GM23338 (cell line): Measurements from ENCODE around the gene R3HDML. TPM values are rescaled to one million over a fixed set of nuclear protein-coding genes. Genes with fewer than 3 reads are reported as not detected.
"Not testable (repeated sequence)": the region's sequence is repeated elsewhere in the genome, so short reads cannot be mapped to it uniquely, and the experiment has no call there.

Source experiments
- ATAC-seq: fragments of 200-7000 bp; cut with Tn5 transposase; 3 replicates; pipeline ENCODE4 v1.9.1; 2020
- DNase-seq: peaks from one replicate; pipeline ENCODE4 v3.0.0-alpha.2; 2015; ENCODE audit warnings: low spot score
- H2AFZ ChIP-seq: fragments of 200-600 bp; sonication (generic); 2 replicates; pipeline ENCODE4 v1.8.0; 2016; ENCODE audit warnings: antibody characterized with exemption, mild to moderate bottlenecking, moderate library complexity
- H3F3A ChIP-seq: fragments of 200-600 bp; sonication (generic); replicated peaks from 2 replicates; pipeline ENCODE4 v1.8.0; 2017; ENCODE audit warnings: antibody characterized with exemption, mixed run types, low read depth
- H3K27ac ChIP-seq: fragments of 200-600 bp; sonication (generic); 2 replicates; pipeline ENCODE4 v1.6.1; 2016; ENCODE audit warnings: low read depth
- H3K27me3 ChIP-seq: fragments of 200-600 bp; sonication (generic); 2 replicates; pipeline ENCODE4 v1.8.0; 2016; ENCODE audit warnings: mild to moderate bottlenecking, mixed run types, moderate library complexity; ENCODE audit not compliant: insufficient read depth
- H3K36me3 ChIP-seq: fragments of 200-600 bp; sonication (generic); 2 replicates; pipeline ENCODE4 v1.8.0; 2016; ENCODE audit warnings: mild to moderate bottlenecking; ENCODE audit not compliant: insufficient read depth
- H3K4me1 ChIP-seq: fragments of 200-600 bp; sonication (generic); 2 replicates; pipeline ENCODE4 v1.8.0; 2016; ENCODE audit warnings: mild to moderate bottlenecking, moderate library complexity; ENCODE audit not compliant: insufficient read depth
- H3K4me2 ChIP-seq: fragments of 200-600 bp; sonication (generic); 2 replicates; pipeline ENCODE4 v1.7.1; 2017; ENCODE audit warnings: mixed run types
- H3K4me3 ChIP-seq: fragments of 200-600 bp; sonication (generic); 2 replicates; pipeline ENCODE4 v1.6.1; 2016; ENCODE audit warnings: mixed run types
- H3K79me2 ChIP-seq: fragments of 200-600 bp; sonication (generic); replicated peaks from 2 replicates; pipeline ENCODE4 v1.8.0; 2017; ENCODE audit warnings: mild to moderate bottlenecking; ENCODE audit not compliant: insufficient read depth
- H3K9me2 ChIP-seq: fragments of 200-600 bp; sonication (generic); 2 replicates; pipeline ENCODE4 v1.8.0; 2017; ENCODE audit not compliant: insufficient read depth
- H4K20me1 ChIP-seq: fragments of 200-600 bp; sonication (generic); replicated peaks from 2 replicates; pipeline ENCODE4 v1.8.0; 2017; ENCODE audit warnings: mild to moderate bottlenecking; ENCODE audit not compliant: insufficient read depth
- H3K27ac Mint-ChIP-seq: 2 replicates; pipeline ENCODE4 v1.8.0; 2020; ENCODE audit warnings: inconsistent platforms, mild to moderate bottlenecking, moderate library complexity, mixed read lengths
- H3K27me3 Mint-ChIP-seq: 3 replicates; pipeline ENCODE4 v1.8.0; 2022; ENCODE audit warnings: low read depth, mild to moderate bottlenecking, moderate library complexity, mixed read lengths, inconsistent platforms; ENCODE audit not compliant: insufficient read depth, poor library complexity
- H3K36me3 Mint-ChIP-seq: 3 replicates; pipeline ENCODE4 v1.8.0; 2021; ENCODE audit warnings: low read depth, mild to moderate bottlenecking, inconsistent platforms, moderate library complexity, mixed read lengths
- H3K4me1 Mint-ChIP-seq: 3 replicates; pipeline ENCODE4 v1.8.0; 2020; ENCODE audit warnings: mild to moderate bottlenecking, inconsistent platforms, mixed read lengths
- H3K4me3 Mint-ChIP-seq: 3 replicates; pipeline ENCODE4 v1.8.0; 2021; ENCODE audit warnings: moderate library complexity, mild to moderate bottlenecking, inconsistent platforms, mixed read lengths
- H3K9me3 Mint-ChIP-seq: 3 replicates; pipeline ENCODE4 v1.8.0; 2020; ENCODE audit warnings: moderate library complexity, mild to moderate bottlenecking, inconsistent platforms, mixed read lengths
- CREB1 ChIP-seq: fragments of 250-450 bp; sonication (Bioruptor Pico); IDR thresholded peaks from 2 replicates; pipeline ENCODE4 v1.5.0; 2020; ENCODE audit warnings: low read depth, mild to moderate bottlenecking, moderate library complexity
- CTCF ChIP-seq, 2 experiments: fragments of 200-600 bp in 1 of 2; sonication (generic) in 1 of 2; conservative IDR thresholded peaks; 2 replicates each; pipeline versions ENCODE4 v1.5.1 to v1.6.1; 2016 to 2017; ENCODE audit warnings: antibody characterized with exemption in 2 of 2, low read depth in 2 of 2, mild to moderate bottlenecking in 2 of 2, moderate library complexity in 1 of 2
- EZH2phosphoT487 ChIP-seq: fragments of 200-600 bp; sonication (generic); IDR thresholded peaks from one replicate; pipeline ENCODE4 v1.8.1; 2018; ENCODE audit warnings: antibody characterized with exemption; ENCODE audit not compliant: unreplicated experiment
- JUNB ChIP-seq: IDR thresholded peaks from one replicate; pipeline ENCODE4 v1.6.1; 2016; ENCODE audit warnings: antibody characterized with exemption; ENCODE audit not compliant: unreplicated experiment
- ZNF114 ChIP-seq: fragments of 250-450 bp; sonication (Bioruptor Pico); IDR thresholded peaks from 2 replicates; pipeline ENCODE4 v1.5.0; 2020; ENCODE audit warnings: mild to moderate bottlenecking, moderate library complexity
- ZNF331 ChIP-seq: fragments of 250-450 bp; sonication (Bioruptor Pico); IDR thresholded peaks from 2 replicates; pipeline ENCODE4 v1.5.0; 2020; ENCODE audit warnings: low read depth, mild to moderate bottlenecking, moderate library complexity
- polyA plus RNA-seq: library from polyadenylated mRNA; unstranded; fragments of >200 nt; fragmentation: Nextera tagmentation; extraction: Ambion mirVana; gene quantifications from 2 replicates; pipeline ENCODE4 v1.2.1, GENCODE V29; 2016
- total RNA-seq: library from RNA; depleted of rRNA; stranded (reverse); fragments of >200 nt; shearing (Covaris generic); gene quantifications from 2 replicates; pipeline ENCODE4 v1.2.3, GENCODE V29; 2014
- TF ChIP-seq, protein P1 (sequence below): IDR thresholded peaks from one replicate; pipeline ENCODE4 v1.6.1; 2018; ENCODE audit warnings: antibody characterized with exemption; ENCODE audit not compliant: unreplicated experiment
- TF ChIP-seq, protein P2 (sequence below): IDR thresholded peaks from 2 replicates; pipeline ENCODE4 v1.6.1; 2016; ENCODE audit warnings: antibody characterized with exemption

Gene R3HDML
- total and polyA plus RNA-seq, 2 experiments from 2014 or later, result not detected

DNA sequence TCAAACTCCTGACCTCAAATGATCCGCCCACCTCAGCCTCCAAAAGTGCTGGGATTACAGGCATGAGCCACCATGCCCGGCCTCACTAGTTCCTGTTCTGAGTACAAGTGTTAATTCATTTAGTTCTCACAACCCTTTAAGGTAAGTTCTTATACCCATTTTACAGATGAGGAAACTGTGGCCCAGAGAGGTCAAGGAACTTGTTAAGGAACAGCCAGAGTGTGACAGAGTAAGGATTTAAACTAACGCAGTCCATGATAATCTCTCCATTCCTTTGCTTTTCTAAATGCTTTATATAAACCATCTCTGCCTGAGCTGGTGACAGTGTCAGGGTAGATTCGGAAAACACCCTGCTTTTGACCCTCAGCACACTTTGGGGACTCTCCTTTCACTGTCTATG lies 39.1 kb upstream of the R3HDML start (continued):
- TF ChIP-seq, protein P1, sequence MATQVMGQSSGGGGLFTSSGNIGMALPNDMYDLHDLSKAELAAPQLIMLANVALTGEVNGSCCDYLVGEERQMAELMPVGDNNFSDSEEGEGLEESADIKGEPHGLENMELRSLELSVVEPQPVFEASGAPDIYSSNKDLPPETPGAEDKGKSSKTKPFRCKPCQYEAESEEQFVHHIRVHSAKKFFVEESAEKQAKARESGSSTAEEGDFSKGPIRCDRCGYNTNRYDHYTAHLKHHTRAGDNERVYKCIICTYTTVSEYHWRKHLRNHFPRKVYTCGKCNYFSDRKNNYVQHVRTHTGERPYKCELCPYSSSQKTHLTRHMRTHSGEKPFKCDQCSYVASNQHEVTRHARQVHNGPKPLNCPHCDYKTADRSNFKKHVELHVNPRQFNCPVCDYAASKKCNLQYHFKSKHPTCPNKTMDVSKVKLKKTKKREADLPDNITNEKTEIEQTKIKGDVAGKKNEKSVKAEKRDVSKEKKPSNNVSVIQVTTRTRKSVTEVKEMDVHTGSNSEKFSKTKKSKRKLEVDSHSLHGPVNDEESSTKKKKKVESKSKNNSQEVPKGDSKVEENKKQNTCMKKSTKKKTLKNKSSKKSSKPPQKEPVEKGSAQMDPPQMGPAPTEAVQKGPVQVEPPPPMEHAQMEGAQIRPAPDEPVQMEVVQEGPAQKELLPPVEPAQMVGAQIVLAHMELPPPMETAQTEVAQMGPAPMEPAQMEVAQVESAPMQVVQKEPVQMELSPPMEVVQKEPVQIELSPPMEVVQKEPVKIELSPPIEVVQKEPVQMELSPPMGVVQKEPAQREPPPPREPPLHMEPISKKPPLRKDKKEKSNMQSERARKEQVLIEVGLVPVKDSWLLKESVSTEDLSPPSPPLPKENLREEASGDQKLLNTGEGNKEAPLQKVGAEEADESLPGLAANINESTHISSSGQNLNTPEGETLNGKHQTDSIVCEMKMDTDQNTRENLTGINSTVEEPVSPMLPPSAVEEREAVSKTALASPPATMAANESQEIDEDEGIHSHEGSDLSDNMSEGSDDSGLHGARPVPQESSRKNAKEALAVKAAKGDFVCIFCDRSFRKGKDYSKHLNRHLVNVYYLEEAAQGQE, result no peak
- no peak for TF ChIP-seq EZH2phosphoT487
- no peak for TF ChIP-seq JUNB
- TF ChIP-seq, protein P2, sequence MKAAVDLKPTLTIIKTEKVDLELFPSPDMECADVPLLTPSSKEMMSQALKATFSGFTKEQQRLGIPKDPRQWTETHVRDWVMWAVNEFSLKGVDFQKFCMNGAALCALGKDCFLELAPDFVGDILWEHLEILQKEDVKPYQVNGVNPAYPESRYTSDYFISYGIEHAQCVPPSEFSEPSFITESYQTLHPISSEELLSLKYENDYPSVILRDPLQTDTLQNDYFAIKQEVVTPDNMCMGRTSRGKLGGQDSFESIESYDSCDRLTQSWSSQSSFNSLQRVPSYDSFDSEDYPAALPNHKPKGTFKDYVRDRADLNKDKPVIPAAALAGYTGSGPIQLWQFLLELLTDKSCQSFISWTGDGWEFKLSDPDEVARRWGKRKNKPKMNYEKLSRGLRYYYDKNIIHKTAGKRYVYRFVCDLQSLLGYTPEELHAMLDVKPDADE, result no peak
- TF ChIP-seq ZNF114 (CRISPR knock-in tag), result no peak
- TF ChIP-seq ZNF331, result no peak
- no peak for TF ChIP-seq CTCF (conservative IDR thresholded peaks at IDR 0.05; ENCODE audit: low read depth in 2 of 2)
- no peak for TF ChIP-seq CREB1 (CRISPR knock-in tag)

DNA sequence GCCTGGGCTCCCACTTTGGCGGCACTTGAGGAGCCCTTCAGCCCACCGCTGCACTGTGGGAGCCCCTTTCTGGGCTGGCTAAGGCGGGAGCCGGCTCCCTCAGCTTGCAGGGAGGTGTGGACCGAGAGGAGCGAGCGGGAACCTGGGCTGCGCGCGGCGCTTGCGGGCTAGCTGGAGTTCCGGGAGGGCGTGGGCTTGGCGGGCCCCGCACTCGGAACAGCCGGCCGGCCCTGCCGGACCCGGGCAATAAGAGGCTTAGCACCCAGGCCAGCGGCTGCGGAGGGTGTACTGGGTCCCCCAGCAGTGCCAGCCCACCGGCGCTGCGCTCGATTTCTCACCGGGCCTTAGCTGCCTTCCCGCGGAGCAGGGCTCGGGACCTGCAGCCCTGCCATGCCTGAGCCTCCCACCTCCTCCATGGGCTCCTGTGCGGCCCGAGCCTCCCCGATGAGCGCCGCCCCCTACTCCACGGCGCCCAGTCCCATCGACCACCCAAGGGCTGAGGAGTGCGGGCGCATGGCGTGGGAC lies 37.8 kb upstream of the R3HDML start:
- not testable (repeated sequence) for H3K9me3 Mint-ChIP-seq, H3F3A ChIP-seq, H4K20me1 ChIP-seq, ATAC-seq, H3K4me3 ChIP-seq, H3K27ac Mint-ChIP-seq, H3K36me3 ChIP-seq, H3K4me1 ChIP-seq, H3K4me1 Mint-ChIP-seq, H2AFZ ChIP-seq, H3K9me2 ChIP-seq, H3K36me3 Mint-ChIP-seq, H3K4me2 ChIP-seq, H3K4me3 Mint-ChIP-seq, H3K27me3 ChIP-seq, H3K27me3 Mint-ChIP-seq, H3K79me2 ChIP-seq, H3K27ac ChIP-seq
- peak; percentile 22 for DNase-seq
